Measurements from ENCODE around the gene FCER2. TPM values are rescaled to one million over a fixed set of nuclear protein-coding genes. Genes with fewer than 3 reads are reported as not detected.

FCER2 gene
- total RNA-seq, 1 experiment from 2014 or later: not detected

DNA sequence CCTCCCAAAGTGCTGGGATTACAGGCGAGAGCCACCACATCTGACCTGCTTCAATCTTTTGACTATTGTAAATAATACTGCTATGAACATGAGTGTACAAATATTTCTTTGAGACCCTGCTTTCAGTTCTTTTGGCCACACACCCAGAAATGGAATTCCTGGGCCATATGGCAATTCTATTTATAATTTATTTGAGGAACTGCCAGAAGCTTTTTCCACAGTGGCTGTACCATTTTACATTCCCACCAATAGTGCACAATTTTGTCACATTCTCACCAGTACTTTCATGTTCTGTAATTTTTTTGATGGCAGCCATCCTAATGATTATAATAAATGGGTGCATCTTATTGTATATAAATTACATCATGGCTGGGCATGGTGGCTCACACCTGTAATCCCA lies 13.7 kb upstream of the FCER2 start:
- no peaks in the 10 kb centered on the region for H3K4me1 ChIP-seq (ENCODE audit: insufficient read depth, low read length)
- peaks cover 7% of the 10 kb centered on the region; the same call in 1 of the 2 replicates for H3K27me3 ChIP-seq (ENCODE audit: low read length)
- H3K27ac ChIP-seq (ENCODE audit: low read length): no peak overlapping the region
- H4K20me1 ChIP-seq (ENCODE audit: low read length): no peaks in the 10 kb centered on the region
- ATAC-seq (no peak), DNase-seq (no peak)
- H3K79me2 ChIP-seq (ENCODE audit: low read length): no peaks in the 10 kb centered on the region
- no peak overlapping the region for H3K4me2 ChIP-seq (ENCODE audit: low read length)
- H3K9me3 ChIP-seq (ENCODE audit: low read length): no peaks in the 10 kb centered on the region
- ChIA-PET CTCF (no interaction called here), POLR2A (ENCODE audit: unreplicated experiment) (no interaction called here)
- TF ChIP-seq, protein P1, sequence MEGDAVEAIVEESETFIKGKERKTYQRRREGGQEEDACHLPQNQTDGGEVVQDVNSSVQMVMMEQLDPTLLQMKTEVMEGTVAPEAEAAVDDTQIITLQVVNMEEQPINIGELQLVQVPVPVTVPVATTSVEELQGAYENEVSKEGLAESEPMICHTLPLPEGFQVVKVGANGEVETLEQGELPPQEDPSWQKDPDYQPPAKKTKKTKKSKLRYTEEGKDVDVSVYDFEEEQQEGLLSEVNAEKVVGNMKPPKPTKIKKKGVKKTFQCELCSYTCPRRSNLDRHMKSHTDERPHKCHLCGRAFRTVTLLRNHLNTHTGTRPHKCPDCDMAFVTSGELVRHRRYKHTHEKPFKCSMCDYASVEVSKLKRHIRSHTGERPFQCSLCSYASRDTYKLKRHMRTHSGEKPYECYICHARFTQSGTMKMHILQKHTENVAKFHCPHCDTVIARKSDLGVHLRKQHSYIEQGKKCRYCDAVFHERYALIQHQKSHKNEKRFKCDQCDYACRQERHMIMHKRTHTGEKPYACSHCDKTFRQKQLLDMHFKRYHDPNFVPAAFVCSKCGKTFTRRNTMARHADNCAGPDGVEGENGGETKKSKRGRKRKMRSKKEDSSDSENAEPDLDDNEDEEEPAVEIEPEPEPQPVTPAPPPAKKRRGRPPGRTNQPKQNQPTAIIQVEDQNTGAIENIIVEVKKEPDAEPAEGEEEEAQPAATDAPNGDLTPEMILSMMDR (conservative IDR thresholded peaks at IDR 0.05; ENCODE audit: low read depth, low read length): no peak
- TF ChIP-seq EZH2phosphoT487 (IDR thresholded peaks at IDR 0.05; ENCODE audit: borderline replicate concordance, low read length) (no peak), EZH2 (IDR thresholded peaks at IDR 0.05; ENCODE audit: low read length, unreplicated experiment) (no peak)
- BruUV-seq (replicated peaks): no TSS peak
- H3K4me3 ChIP-seq (ENCODE audit: low read length): no peak overlapping the region
- H2AFZ ChIP-seq (ENCODE audit: low read length): no peak overlapping the region
- H3K36me3 ChIP-seq (ENCODE audit: low read depth, low read length): no peaks in the 10 kb centered on the region
- H3K9me2 ChIP-seq (replicated peaks; ENCODE audit: low read length): no peaks in the 10 kb centered on the region
- no peaks in the 10 kb centered on the region for H3F3A ChIP-seq (ENCODE audit: low read length, unreplicated experiment)
- H3K9ac ChIP-seq (ENCODE audit: low read length): no peak overlapping the region
- intact Hi-C loops (cut with micrococcal nuclease): no loop called here

DNA sequence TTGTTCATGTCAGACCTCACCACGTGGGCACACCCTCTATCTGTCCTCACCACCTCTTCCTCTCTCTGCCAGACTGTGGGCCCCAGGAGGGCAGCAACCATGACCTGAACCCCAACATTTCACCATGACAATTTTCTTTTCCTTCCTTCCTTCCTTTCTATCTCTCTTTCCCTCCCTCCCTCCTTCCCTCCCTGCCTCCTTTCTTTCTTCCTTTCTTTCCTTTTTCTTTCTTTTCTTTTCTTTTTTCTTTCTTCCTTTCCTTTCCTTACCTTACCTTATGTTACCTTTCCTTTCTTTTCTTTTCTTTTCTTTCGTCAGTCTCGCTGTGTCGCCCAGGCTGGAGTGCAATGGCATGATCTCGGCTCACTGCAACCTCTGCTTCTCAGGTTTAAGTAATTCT lies 8.7 kb upstream of the FCER2 start:
- Histone ChIP-seq H2AFZ (ENCODE audit: low read length) (no peak overlapping the region), H3K9me2 (replicated peaks; ENCODE audit: low read length) (no peaks in the 10 kb centered on the region), H3K9ac (ENCODE audit: low read length) (no peak overlapping the region), H3K4me3 (ENCODE audit: low read length) (no peak overlapping the region), H3K27me3 (ENCODE audit: low read length) (no peaks in the 10 kb centered on the region), H3K4me1 (ENCODE audit: insufficient read depth, low read length) (no peaks in the 10 kb centered on the region), H3K36me3 (ENCODE audit: low read depth, low read length) (no peaks in the 10 kb centered on the region), H3K79me2 (ENCODE audit: low read length) (no peaks in the 10 kb centered on the region), H3F3A (ENCODE audit: low read length, unreplicated experiment) (no peaks in the 10 kb centered on the region), H3K4me2 (ENCODE audit: low read length) (no peak overlapping the region), H3K27ac (ENCODE audit: low read length) (no peak overlapping the region), H4K20me1 (ENCODE audit: low read length) (no peaks in the 10 kb centered on the region), H3K9me3 (ENCODE audit: low read length) (no peaks in the 10 kb centered on the region)
- DNase-seq (no peak), ATAC-seq (no peak)
- no peak for TF ChIP-seq EZH2 (IDR thresholded peaks at IDR 0.05; ENCODE audit: low read length, unreplicated experiment)
- TF ChIP-seq EZH2phosphoT487 (IDR thresholded peaks at IDR 0.05; ENCODE audit: borderline replicate concordance, low read length): no peak
- TF ChIP-seq, protein P1 (conservative IDR thresholded peaks at IDR 0.05; ENCODE audit: low read depth, low read length): no peak
- ChIA-PET POLR2A (ENCODE audit: unreplicated experiment) (no interaction called here), CTCF (no interaction called here)
- BruUV-seq (replicated peaks): no TSS peak
- intact Hi-C loops (cut with micrococcal nuclease): no loop called here

DNA sequence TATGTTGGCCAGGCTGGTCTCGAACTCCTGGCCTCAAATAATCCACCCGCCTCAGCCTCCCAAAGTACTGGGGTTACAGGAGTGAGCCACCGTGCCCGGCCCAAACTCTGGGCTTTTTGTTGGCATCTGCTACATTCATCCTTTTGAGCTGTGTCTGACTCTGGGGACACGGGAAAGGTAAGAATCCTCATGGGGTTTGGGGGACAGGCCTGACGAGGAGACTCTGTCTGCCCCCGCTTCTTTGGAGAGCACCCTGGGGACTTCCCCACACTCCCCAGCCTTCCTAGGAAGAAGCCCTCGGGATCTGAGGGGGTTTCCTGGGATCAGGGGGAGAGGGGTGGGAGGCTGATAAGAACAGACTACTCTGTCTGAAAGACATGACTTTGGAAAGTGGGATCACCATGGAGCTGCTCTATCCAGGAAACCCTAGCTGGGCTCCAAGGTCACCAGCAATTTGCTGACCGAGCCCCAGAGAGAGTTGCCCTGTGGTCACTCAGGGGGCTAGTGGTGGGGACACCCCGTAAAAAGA lies 8.1 kb upstream of the FCER2 start:
- Histone ChIP-seq H2AFZ (ENCODE audit: low read length) (no peak overlapping the region), H4K20me1 (ENCODE audit: low read length) (no peaks in the 10 kb centered on the region), H3K9me3 (ENCODE audit: low read length) (no peaks in the 10 kb centered on the region), H3K4me3 (ENCODE audit: low read length) (no peak overlapping the region), H3F3A (ENCODE audit: low read length, unreplicated experiment) (no peaks in the 10 kb centered on the region), H3K4me1 (ENCODE audit: insufficient read depth, low read length) (no peaks in the 10 kb centered on the region), H3K4me2 (ENCODE audit: low read length) (no peak overlapping the region), H3K79me2 (ENCODE audit: low read length) (no peaks in the 10 kb centered on the region), H3K27me3 (ENCODE audit: low read length) (no peaks in the 10 kb centered on the region), H3K9ac (ENCODE audit: low read length) (no peak overlapping the region), H3K27ac (ENCODE audit: low read length) (no peak overlapping the region), H3K36me3 (ENCODE audit: low read depth, low read length) (no peaks in the 10 kb centered on the region), H3K9me2 (replicated peaks; ENCODE audit: low read length) (no peaks in the 10 kb centered on the region)
- BruUV-seq (replicated peaks): no TSS peak
- POLR2A ChIA-PET (ENCODE audit: unreplicated experiment): no interaction called here
- ATAC-seq (no peak), DNase-seq (no peak)
- intact Hi-C loops (cut with micrococcal nuclease): no loop called here
- TF ChIP-seq EZH2 (IDR thresholded peaks at IDR 0.05; ENCODE audit: low read length, unreplicated experiment) (no peak), EZH2phosphoT487 (IDR thresholded peaks at IDR 0.05; ENCODE audit: borderline replicate concordance, low read length) (no peak)
- TF ChIP-seq, protein P1 (conservative IDR thresholded peaks at IDR 0.05; ENCODE audit: low read depth, low read length): no peak
- CTCF ChIA-PET: no interaction called here

Measured in PC-3 (cell line).